Measurements from ENCODE around the gene RAD51B.

RAD51B gene

DNA sequence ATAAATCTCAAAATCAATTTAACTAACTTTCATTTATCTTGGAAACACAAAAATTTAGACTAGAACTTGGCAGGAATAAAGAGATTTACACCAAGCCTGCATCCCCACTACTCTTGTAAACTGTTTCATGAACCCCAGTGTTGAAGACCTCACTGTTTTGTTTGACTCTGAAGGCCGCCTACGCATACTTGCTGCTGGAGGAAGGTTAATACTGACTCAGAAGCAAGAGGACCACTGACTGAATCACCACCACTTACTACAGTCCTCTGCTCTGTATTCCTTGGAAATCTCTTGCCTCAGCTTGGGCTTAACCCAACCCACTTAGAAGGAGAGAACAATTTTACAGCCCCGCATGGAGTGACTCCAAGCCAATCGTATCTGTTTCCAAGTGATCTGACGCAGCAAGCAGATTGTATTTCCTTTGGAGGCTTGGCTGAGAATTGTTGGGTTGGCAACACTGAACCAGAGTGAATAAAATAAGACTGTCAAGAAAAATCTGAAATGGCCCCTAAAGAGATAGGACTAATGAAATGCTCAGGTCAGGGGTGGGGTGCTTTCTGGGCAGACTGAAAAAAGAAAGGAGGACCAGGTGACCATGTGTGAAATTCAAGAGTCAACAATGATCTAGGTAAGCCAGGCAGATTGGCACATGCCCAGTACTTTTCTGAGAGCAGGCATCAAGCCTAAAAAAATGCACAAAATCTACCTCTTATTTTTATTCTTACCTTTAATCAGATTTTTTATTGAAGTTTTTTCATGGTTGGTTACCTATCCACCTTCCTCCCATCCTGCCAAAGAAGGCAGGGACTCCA, 724.7 kb downstream of the RAD51B start:
- peak; percentile 40 to 81 for DNase-seq

DNA sequence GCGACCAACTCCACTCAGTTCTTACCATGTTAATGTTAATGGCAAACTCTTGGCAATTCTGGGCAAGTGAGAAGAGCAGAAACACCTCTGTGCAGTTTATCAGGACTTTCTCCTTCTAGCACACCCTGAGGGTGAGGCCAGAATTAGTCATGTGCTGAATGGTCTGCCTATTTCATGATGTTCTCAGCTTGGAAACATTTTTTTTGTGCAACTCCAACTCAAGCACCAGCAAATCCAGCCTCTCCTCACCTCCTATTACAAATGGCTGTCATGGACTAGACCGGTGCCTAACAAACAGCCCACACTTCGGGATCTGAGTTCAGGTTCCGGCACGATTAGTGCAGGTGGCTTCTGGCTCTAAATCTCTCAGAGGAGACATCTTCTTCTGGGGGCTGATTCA, 727.3 kb downstream of the RAD51B start:
- no peak for DNase-seq

DNA sequence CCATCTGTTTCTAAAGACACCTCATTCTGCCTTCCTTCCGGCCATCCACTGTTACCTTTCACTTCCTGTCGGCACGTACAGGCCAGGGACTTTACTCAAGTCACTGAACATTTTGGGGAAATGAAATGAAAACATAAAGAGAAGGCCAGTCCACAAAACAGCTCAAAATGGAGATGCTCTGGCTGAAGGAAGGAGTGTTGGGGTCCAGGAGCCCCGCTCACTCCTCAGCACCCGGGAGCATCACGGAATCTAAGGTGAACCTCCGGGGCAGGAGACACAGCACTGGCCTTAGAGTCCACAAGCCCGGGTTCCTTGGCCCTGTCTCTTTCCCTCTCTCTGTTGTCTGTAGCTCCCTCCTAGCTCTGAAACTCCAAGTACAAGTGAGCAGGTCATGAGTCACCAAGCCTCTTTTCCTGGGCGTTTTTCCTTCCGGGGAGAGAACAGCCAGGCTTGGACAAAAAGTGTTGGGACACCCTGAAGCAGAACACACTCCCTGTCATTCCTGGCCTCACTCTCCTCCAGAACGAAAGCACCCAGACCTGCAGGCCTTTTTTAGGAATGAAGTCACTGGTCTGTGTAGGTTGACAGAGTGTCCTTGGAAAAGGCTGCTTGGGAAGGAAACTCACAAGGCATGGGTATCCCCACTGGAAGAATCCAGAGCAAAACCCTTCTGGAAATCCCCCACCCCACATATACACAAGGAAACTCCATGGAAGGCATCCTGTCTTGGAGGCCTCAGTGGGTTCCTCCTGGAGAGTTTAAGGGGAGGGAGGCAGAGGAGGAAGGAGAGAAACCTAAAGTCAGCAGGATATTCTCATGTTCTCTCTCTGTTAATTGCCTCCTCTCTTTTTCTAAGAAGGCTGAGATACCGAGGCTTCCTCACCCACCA, 728.0 kb downstream of the RAD51B start:
- no peak for DNase-seq

DNA sequence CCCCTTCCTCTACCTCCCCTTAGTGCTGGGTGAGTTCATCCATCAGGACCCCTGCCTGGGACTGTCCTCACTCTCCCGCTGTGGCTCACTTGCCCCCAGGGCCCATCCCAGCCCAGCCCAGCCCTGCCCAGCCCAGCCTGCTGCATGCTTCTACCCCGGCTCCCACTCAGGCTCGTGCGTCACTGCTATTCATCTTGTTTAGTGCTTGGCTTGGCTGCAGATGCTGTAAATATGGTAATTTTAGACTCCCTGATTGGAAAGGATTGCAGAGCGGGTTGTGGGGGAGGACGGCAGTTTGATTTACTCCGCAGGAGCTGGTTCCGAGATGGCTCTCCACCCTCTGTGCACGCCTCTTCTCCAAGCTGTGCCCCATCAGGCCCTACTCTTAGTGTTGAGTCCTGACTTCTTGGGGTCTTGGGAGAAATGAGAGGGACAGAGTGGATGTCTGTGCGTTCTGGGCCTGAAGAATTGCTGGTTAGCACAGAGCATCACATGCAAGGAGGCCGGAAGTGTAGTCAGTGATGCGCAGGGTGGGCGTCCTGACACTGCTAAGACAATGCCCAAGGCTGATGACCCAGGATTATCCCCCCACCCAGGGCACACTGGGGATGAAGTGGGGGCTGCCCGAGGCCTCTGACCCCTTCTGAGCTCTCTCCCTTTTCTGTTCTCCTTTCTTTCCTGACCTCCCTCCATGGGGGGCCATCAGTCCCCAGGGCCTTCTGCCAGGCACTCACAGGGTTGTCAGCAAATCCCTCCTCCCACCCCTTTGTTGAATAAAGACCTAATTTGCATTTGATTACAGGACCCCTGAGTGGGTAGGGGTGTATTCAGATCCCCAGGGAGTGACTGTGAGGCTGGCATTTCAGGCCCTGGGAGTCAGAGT, 728.9 kb downstream of the RAD51B start:
- no peak for DNase-seq

DNA sequence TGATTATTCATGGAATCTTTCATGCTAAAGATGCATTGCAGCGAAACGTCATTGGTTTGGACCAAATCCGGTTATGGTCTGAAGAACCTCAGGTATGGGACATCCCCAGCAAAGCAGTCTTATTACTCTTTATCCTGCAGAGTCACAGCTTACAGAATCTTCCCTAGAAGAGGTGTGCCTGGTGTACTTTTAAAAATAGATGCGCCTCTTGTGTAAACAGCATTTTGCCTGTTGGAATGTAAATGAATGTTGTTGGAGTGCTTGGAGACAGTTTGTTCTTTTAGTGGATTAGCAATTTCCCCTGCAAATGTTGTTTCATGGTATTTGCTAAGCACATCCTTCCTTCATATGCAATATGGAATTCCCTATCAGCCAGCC, 730.7 kb downstream of the RAD51B start:
- no peak for DNase-seq

DNA sequence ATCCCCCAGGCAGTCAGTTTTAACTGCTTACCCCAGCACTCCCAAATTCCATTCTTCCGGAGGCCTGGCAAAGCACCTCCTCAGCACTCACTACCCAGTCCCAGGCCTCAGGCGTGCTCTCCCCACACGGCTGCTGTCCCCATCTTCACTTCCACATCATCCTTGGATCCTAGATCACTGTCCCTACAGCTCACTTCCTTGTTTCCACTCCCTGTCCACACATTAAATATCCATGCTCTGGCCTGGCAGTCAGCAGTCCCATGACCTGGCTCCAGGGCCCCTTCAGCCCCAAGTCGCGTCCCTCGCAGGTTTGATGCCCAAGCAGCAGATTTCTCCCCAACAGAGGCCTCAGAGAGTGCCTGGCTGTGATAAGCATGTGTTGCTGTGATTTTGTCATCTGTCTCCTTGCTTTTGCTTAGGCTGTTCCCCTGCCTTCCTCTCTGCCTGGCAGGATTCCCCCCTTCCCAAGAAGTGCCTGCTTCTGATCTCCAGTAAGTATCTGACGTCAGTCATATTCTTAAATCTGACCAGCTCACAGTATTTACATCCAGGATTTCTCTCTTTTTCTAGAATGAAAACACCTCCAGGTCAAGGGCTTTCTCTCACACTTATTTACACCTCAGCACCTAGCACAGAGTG, 731.6 kb downstream of the RAD51B start:
- DNase-seq = no peak

DNA sequence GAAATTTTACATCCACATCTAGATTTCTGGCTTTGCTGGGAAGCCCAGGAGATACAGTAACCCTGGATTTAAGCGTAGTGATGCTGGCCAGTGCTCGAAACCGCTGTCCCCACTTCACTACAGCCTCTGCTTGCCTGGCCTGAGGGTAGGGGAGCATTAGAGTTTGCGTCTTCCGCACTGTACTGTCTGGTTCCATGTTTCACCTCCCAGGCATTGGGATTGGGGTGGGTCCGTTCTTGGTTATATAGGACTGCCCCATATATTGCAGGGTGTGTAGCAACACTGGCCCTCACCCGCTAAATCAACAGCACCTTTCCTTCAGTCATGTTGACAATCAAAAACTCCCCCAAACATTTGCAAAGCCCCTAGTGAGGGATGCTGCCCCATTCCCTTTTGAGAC, 732.5 kb downstream of the RAD51B start:
- no peak for DNase-seq

DNA sequence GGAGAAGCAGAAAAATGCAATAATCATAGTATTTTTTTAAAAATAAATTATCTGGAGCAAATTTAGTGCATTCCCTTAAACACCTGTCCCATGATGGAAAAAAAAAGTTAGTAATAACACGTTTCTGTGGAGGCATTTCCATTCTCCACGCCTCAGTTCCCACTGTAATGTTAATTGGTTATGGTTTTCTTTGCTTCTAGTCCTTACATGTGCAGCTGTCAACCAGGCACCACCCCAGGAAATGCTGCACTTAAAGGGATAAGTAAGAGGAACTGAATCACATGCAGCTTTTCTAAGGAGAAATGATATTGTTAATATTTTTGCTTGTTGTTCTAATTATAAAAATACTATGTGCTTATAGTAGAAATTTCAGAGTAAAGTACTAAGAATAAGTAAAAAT, 733.0 kb downstream of the RAD51B start:
- DNase-seq = peak; percentile 55 to 62

DNA sequence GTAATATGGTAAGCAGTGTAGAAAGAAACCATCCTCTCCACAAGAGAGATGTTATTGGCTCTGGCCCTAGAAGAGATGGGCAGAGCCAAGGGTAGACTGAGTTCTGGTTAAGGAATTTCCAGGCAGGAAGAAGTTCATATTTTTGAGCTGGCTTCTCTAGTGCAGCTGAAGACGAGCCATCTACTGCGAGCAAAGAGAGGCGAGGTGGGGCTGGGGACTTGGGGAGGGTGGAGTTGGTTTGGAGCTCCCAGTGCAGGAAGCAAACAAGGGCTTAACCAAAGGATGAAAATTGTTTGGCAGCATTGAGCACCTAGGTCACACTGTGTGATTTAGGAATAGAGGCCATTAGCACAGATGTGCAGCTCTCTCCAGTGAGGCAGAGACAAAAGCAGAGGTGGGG, 733.7 kb downstream of the RAD51B start:
- no peak for DNase-seq

DNA sequence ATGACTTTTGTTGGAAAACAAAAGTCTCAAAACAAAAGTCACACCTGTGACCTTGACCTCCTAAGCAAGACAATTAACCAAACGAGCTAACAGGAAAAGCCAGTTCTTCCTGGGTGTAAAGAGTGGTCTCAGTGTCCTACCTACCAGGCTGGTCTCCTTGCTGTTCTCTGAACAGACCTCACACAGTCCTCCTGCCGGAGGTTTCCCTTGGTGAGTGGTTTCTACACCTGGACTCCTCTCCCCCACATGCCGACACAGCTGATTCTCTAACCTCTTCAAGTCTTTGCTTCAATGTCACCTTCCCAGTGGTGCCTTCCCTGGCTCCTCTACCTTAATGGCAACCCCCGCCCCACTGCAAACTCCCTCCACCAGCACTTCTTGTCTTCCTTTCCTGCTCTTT, 734.7 kb downstream of the RAD51B start:
- DNase-seq = no peak

DNA sequence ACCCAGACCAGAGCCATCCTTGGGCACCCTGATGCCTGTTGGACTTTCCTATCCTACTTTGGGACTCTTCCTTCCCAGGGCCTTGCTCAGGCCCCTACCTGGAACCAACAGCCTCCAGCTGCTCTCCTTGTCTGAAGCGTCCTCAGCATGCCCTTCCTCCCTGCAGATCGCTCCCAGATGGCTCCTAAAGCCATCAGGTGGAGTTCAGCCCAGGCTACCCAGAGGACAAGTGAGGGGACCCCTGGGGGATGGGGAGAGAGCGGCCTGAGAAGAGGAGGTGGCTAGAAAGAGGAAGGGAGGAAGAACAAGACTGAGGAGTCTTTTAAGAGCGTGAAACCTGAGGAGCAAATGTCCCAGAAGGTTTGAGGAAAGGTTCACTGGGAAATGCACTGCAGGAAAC, 736.7 kb downstream of the RAD51B start:
- DNase-seq = no peak

DNA sequence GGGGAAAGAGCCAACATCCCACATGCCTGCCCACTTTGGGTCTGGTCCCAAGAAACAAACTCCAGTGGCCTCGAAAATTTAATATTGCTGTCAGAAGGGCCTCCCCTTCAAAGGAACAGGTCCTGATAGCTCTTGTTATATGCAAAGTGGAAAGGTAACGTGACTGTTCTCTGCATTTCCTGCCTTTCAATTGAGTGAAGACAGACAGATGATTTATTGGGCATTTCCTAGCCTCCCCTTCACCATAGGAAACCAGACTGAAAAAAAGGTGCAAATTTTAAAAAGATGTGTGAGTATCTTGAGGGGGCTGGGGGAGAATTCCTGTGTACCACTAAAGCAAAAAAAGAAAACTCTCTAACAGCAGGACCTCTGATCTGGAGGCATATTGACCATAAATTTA, 738.1 kb downstream of the RAD51B start:
- no peak for DNase-seq

DNA sequence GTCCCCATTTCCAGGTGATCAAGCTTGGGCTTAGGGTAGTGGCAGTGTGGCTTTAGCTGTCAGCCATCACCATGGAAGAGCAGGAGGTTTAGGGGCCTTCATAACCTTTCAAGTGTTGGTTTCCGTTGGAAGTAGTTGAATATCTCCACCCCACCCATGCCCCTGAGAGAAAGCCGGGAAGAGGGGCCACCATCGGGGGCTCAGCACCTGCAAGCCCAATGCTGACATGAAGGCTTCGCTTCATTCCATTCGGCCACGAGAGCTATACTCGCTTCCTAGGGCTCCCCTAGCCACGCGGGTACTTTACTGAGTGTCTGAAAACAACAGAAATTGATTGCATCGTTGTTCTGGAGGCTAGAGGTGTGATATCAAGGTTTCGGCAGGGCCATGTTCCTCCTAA, 738.5 kb downstream of the RAD51B start:
- DNase-seq = no peak

DNA sequence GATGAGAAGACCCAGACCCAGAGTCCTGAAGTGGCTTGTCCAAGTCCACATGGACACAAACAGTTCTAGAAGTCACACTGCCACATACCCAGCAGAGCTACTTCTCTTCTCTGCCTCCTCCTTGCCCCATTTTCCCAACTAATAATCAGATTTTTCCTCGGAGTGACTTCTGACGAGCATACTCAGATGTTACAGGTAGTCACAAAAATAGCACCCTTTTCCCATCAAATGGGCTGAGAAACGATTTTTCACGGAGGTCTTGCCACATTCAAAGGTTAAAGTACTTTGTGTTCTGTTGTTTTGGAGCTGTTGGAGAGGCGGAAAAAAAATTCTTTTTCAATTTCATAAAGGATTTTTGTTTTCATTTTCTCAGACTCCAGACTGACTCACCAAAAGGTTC, 740.4 kb downstream of the RAD51B start:
- no peak for DNase-seq

DNA sequence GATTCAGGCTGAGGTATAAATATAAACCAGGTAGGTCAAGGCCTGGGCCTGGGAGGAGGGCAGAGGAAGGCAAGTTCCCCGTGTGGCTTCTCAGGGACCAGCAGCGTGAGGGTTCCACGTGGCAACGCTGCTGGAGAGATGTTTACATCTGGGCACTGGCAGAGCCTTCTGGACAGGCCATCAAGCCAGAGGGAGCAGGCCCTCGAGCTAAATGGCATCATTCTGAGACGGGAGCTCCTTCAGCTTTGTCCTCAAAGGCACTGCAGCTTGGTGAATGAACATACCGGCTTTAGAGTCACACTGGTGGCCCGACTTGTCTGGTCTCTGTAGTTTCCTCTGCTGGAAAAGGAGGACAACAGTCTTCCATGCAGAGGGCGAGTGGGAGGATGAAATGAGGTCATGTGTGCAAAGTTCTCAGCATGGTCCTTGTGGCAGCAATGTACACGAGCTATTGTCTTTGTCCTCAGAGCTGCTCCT, 742.0 kb downstream of the RAD51B start:
- DNase-seq = peak in 1 of 2 donors; percentile 52

DNA sequence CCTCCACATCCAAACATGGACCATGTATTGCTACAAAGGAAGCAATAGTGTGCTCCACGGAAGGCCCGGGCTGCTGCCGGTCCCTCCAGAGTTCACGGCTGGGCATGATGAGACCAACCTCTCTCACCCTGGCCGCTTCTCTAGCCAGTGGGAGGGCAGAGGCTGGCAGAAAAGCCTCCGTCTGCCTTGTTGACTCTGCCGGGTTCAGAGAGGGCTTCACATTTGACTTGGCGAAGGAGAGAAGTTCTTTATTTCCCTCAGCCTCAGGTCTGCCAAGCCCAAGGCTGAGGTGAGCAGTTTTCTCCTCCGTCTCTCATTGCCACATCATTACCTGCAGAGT, 743.3 kb downstream of the RAD51B start:
- DNase-seq = no peak

DNA sequence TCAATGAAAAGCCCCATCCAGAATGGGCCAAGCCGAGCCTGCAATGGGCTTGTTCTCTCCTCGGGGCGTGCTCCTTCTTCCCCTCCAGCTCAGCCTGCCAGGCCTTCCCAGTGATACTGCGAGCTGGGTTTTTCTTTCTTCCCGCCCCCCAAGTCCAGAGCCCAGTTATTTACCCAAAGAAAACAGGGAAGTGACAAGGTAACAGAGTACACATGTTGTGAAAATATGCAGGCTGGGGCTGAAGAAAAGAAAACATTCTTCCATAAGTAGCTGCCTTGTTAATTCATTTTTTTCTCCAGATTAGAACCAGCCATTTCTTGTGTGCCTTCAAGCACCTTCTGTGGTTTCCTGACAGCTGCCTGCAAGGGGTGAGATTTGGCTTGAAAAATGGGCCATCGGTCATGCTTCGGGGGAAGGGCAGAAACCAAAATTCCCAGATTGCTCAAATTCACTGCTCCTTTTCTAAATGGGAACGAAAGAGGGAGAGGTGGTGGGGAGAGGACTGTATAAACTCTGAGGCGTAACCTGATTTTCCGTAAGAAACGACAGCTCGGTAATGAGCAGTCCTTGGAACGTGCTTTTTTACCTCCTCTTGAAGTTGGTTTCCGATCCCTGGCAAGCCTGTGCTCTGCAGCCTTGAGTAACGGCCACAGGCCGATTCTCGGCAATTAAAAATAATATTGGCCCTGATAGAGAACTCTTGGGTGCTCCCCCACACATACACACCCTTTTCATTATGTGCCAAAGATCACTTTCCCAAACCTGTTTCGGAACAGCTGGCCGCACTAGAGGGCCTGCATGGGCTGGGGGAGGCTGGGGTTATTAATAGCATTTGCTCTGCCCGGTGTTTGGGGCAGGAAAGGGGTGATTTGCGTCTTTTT, 743.9 kb downstream of the RAD51B start:
- no peak for DNase-seq

DNA sequence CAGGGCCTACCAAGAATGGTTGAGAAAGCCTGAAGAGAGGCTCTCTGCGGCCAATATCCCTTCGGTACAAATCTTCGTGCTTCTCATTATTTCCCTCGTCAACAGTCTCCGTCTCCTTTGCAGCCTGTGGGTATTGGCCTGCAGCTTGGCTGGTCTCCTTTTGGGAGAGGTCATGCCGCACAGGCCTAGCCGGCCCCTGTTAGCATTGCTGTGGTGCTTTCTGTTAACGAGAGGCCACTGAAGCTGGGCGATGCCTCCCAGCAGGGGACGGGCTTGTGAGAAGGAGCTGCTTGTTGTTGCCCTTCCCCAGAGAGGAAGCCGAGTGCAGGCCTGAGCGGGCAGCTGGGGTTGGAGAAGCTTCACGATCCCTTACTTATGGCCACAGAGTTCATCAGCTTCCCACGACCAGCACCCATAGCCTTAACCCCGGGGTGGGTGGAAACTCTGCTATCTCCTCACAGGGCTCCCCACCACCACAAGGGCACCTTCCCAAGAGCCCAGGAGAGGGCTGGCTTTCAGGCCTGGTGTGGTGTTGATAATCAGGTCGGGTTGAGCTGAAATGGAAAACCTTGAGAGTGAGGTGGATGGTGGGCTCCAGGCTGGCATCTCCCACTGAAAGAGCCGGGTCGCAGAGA, 744.7 kb downstream of the RAD51B start:
- no peak for DNase-seq

DNA sequence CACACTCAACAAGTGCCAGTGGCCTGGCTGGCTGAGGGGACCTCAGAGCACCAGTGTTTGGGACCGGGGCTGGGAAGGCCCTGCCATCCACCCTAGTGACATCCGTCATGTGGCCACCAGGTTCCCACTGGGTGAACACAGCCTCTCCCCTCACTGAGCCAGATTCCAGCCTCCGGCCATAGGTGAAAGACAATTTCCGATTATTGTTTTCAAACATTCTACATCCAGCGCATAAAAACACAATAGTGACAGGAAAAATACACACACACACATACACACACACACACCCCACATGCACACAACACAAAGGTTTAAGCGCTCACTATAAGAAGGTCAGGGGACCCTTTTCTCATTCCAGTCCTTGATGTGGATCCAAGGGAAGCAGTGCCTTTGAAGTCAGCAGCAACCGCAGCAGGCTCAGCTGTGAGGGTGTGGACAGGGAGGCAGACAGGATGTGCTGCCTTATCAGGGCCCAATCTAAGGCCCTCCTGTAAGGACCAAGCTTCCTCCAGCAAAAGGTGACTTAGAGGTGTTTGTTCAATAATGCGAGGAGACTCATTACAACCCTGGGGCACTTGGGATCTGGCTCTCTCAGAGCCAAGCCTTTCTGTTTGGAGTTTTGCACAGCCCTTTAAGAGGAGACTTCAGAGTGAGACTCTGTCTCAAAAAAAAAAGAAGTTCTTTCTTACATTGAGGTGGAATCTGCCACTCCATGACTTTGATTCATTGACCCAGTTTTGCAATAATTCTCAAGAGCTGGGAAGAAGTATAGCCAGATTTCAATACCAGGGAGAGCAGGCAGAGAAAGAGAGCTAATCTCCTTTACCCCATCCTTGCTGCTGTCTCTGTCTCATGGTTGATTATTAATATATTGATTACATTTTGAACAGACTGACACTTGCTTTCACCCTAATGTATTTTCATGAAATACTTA, 745.5 kb downstream of the RAD51B start:
- peak; percentile 20 to 23 for DNase-seq

DNA sequence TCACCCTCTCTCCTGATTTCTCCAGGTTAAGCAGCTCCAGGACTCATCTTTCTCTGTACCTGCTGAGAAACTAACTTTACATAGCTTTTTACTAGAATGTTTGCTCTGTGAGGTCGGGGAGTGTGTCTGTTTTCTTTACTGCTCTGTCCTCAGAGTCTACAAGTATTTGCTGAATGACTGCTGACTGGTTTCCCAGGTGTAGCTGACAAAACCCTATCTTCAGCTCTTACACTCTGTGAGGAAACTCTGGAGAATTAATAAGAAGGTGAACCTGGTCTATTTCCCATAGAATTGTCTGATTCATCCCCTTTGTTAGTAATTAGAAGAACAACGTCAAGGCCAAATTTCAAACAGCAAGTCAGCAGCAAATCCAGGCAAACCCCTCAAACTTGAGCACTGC, 746.5 kb downstream of the RAD51B start:
- no peak for DNase-seq

Measured in inflammatory macrophage (primary cell).